SK-N-SH (cell line): ENCODE measurements around the gene NFE2.

Experiments
- ELF1 ChIP-seq: IDR thresholded peaks from 2 replicates; pipeline ENCODE4 v1.4.0; 2012
- JUND ChIP-seq: IDR thresholded peaks from 2 replicates; pipeline ENCODE4 v1.4.0; 2012
- PBX3 ChIP-seq: IDR thresholded peaks from 2 replicates; pipeline ENCODE4; 2012
- POLR2AphosphoS5 ChIP-seq: IDR thresholded peaks from 2 replicates; pipeline ENCODE4 v1.6.1; 2012; ENCODE audit warnings: low read depth, low read length
- TAF1 ChIP-seq: IDR thresholded peaks from 2 replicates; pipeline ENCODE4 v1.6.1; 2012; ENCODE audit warnings: low read depth, mild to moderate bottlenecking, low read length, moderate library complexity, borderline replicate concordance
- TF ChIP-seq, protein P1 (sequence below): fragments of 200-600 bp; sonication (generic); IDR thresholded peaks from 2 replicates; pipeline ENCODE4 v1.6.1; 2017; ENCODE audit warnings: antibody characterized with exemption, mild to moderate bottlenecking, moderate library complexity

GRCh38 chr12:54270345-54270744 lies 30.5 kb downstream of the NFE2 start:
- TF ChIP-seq ELF1 (no peak), POLR2AphosphoS5 (no peak), JUND (no peak), PBX3 (no peak), TAF1 (no peak)
- TF ChIP-seq, protein P1, sequence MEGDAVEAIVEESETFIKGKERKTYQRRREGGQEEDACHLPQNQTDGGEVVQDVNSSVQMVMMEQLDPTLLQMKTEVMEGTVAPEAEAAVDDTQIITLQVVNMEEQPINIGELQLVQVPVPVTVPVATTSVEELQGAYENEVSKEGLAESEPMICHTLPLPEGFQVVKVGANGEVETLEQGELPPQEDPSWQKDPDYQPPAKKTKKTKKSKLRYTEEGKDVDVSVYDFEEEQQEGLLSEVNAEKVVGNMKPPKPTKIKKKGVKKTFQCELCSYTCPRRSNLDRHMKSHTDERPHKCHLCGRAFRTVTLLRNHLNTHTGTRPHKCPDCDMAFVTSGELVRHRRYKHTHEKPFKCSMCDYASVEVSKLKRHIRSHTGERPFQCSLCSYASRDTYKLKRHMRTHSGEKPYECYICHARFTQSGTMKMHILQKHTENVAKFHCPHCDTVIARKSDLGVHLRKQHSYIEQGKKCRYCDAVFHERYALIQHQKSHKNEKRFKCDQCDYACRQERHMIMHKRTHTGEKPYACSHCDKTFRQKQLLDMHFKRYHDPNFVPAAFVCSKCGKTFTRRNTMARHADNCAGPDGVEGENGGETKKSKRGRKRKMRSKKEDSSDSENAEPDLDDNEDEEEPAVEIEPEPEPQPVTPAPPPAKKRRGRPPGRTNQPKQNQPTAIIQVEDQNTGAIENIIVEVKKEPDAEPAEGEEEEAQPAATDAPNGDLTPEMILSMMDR = no peak
